Astrocyte (in vitro differentiated cells and primary cell): ENCODE data around the gene SPG11. TPM values are rescaled to one million over a fixed set of nuclear protein-coding genes. Genes with fewer than 3 reads are reported as not detected.
A peak's percentile ranks its signal among the peaks of the same experiment; 100 is the strongest.

Experiments
- DNase-seq: peaks from one replicate; pipeline ENCODE4 v3.0.0-alpha.2; 2010; ENCODE audit warnings: low read depth
- FAIRE-seq: peaks from 2 replicates; lab custom pipeline; 2011; peaks lifted over from hg19 to GRCh38; lab: Jason Lieb, UNC
- H2AFZ ChIP-seq: 2 replicates; pipeline ENCODE4 v1.6.0; 2012; ENCODE audit warnings: low read depth, low read length, inconsistent platforms
- H3K27ac ChIP-seq: 2 replicates; pipeline ENCODE4 v1.5.1; 2011; ENCODE audit warnings: low read depth, low read length, inconsistent platforms
- H3K27me3 ChIP-seq: 2 replicates; pipeline ENCODE4 v1.6.0; 2011; ENCODE audit warnings: low read length, inconsistent platforms; ENCODE audit not compliant: insufficient read depth
- H3K36me3 ChIP-seq: 2 replicates; pipeline ENCODE4 v1.5.1; 2011; ENCODE audit warnings: low read length, inconsistent platforms; ENCODE audit not compliant: insufficient read depth
- H3K4me1 ChIP-seq: 2 replicates; pipeline ENCODE4 v1.5.1; 2011; ENCODE audit warnings: low read length, inconsistent platforms; ENCODE audit not compliant: insufficient read depth
- H3K4me2 ChIP-seq: 2 replicates; pipeline ENCODE4 v1.6.0; 2012; ENCODE audit warnings: low read length, inconsistent platforms
- H3K4me3 ChIP-seq: 2 replicates; pipeline ENCODE4 v1.5.1; 2011; ENCODE audit warnings: low read depth, mild to moderate bottlenecking, low read length, inconsistent platforms; ENCODE audit not compliant: insufficient read depth
- H3K79me2 ChIP-seq: 2 replicates; pipeline ENCODE4 v1.6.0; 2012; ENCODE audit warnings: mild to moderate bottlenecking, low read length, inconsistent platforms; ENCODE audit not compliant: insufficient read depth
- H3K9ac ChIP-seq: 2 replicates; pipeline ENCODE4 v1.6.0; 2012; ENCODE audit warnings: mild to moderate bottlenecking, low read length, inconsistent platforms
- H3K9me3 ChIP-seq: 2 replicates; pipeline ENCODE4 v1.5.1; 2012; ENCODE audit warnings: low read depth, mild to moderate bottlenecking, low read length, inconsistent platforms; ENCODE audit not compliant: insufficient read depth
- H4K20me1 ChIP-seq: 2 replicates; pipeline ENCODE4 v1.6.0; 2012; ENCODE audit warnings: low read length, inconsistent platforms; ENCODE audit not compliant: insufficient read depth
- H3K27ac Mint-ChIP-seq: one replicate; pipeline ENCODE4 v1.8.0; 2021; ENCODE audit warnings: mild to moderate bottlenecking, mixed read lengths; ENCODE audit not compliant: unreplicated experiment
- H3K27me3 Mint-ChIP-seq: one replicate; pipeline ENCODE4 v1.8.0; 2021; ENCODE audit warnings: low read depth, mixed read lengths; ENCODE audit not compliant: unreplicated experiment
- H3K36me3 Mint-ChIP-seq: one replicate; pipeline ENCODE4 v1.8.0; 2021; ENCODE audit warnings: low read depth, mixed read lengths; ENCODE audit not compliant: unreplicated experiment
- H3K4me1 Mint-ChIP-seq: one replicate; pipeline ENCODE4 v1.8.0; 2021; ENCODE audit warnings: low read depth, mixed read lengths; ENCODE audit not compliant: unreplicated experiment
- H3K4me3 Mint-ChIP-seq: one replicate; pipeline ENCODE4 v1.8.0; 2021; ENCODE audit warnings: mild to moderate bottlenecking, moderate library complexity, mixed read lengths; ENCODE audit not compliant: unreplicated experiment
- H3K9me3 Mint-ChIP-seq: one replicate; pipeline ENCODE4 v1.8.0; 2021; ENCODE audit warnings: mild to moderate bottlenecking, mixed read lengths; ENCODE audit not compliant: unreplicated experiment
- EZH2 ChIP-seq: IDR thresholded peaks from 2 replicates; pipeline ENCODE4 v1.6.1; 2012; ENCODE audit warnings: mild to moderate bottlenecking, low read length, inconsistent platforms; ENCODE audit not compliant: insufficient read depth
- total RNA-seq: library from RNA; stranded (reverse); gene quantifications from 2 replicates; pipeline ENCODE4 v1.2.1, GENCODE V29; 2021
- TF ChIP-seq, protein P1 (sequence below): IDR thresholded peaks from 2 replicates; pipeline ENCODE4 v1.5.1; 2011; ENCODE audit warnings: low read depth, mild to moderate bottlenecking, inconsistent platforms, low read length, moderate library complexity; ENCODE audit not compliant: insufficient read depth

SPG11 gene
- total RNA-seq, 1 donor from 2014 or later: 34.4 TPM

DNA sequence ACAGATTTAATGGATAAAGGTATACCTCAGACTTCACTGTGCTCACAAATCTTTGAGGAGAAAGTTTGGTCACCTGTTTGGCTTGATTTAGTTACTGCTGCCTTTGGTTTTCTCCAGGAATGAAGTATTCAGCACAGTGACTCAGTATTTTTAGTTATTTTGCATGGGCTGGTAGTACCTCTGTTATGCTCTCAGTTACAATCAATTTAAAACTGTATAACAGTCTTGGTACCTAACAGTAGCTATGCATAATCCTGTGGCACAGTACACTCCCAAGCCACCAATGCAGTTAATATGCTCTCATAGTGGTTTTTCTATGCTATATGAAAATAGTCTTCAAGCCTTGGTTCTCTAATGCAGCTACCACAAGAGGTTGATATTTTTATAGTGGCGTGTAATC is 138.4 kb downstream of the SPG11 start:
- no peak overlapping the region for H3K4me2 ChIP-seq
- H3K36me3 ChIP-seq: peaks cover 9% of the 10 kb centered on the region
- no peaks in the 10 kb centered on the region for H3K79me2 ChIP-seq
- Mint-ChIP-seq H3K27me3 (no peaks in the 10 kb centered on the region), H3K4me3 (no peak overlapping the region), H3K4me1 (no peaks in the 10 kb centered on the region), H3K27ac (no peak overlapping the region), H3K36me3 (peaks cover 8% of the 10 kb centered on the region), H3K9me3 (no peaks in the 10 kb centered on the region)
- H3K4me3 ChIP-seq: no peak overlapping the region
- H3K27me3 ChIP-seq: no peaks in the 10 kb centered on the region
- no peaks in the 10 kb centered on the region for H4K20me1 ChIP-seq
- no peaks in the 10 kb centered on the region for H3K4me1 ChIP-seq
- H3K9me3 ChIP-seq: no peaks in the 10 kb centered on the region
- peak; percentile 1 for DNase-seq
- no peak overlapping the region for H2AFZ ChIP-seq
- TF ChIP-seq, protein P1, sequence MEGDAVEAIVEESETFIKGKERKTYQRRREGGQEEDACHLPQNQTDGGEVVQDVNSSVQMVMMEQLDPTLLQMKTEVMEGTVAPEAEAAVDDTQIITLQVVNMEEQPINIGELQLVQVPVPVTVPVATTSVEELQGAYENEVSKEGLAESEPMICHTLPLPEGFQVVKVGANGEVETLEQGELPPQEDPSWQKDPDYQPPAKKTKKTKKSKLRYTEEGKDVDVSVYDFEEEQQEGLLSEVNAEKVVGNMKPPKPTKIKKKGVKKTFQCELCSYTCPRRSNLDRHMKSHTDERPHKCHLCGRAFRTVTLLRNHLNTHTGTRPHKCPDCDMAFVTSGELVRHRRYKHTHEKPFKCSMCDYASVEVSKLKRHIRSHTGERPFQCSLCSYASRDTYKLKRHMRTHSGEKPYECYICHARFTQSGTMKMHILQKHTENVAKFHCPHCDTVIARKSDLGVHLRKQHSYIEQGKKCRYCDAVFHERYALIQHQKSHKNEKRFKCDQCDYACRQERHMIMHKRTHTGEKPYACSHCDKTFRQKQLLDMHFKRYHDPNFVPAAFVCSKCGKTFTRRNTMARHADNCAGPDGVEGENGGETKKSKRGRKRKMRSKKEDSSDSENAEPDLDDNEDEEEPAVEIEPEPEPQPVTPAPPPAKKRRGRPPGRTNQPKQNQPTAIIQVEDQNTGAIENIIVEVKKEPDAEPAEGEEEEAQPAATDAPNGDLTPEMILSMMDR: no peak
- TF ChIP-seq EZH2: no peak
- no peak overlapping the region for H3K9ac ChIP-seq
- no peak for FAIRE-seq
- H3K27ac ChIP-seq: no peak overlapping the region

GRCh38 chr15:44519537-44519936 is 143.9 kb downstream of the SPG11 start:
- Histone ChIP-seq H3K4me2 (no peak overlapping the region), H3K9me3 (no peaks in the 10 kb centered on the region), H3K79me2 (no peaks in the 10 kb centered on the region), H3K36me3 (peaks cover 8% of the 10 kb centered on the region), H3K27me3 (no peaks in the 10 kb centered on the region), H4K20me1 (no peaks in the 10 kb centered on the region), H3K4me1 (no peaks in the 10 kb centered on the region), H3K9ac (no peak overlapping the region), H3K27ac (no peak overlapping the region), H2AFZ (no peak overlapping the region), H3K4me3 (no peak overlapping the region)
- DNase-seq: no peak
- H3K27ac Mint-ChIP-seq: no peak overlapping the region
- no peaks in the 10 kb centered on the region for H3K4me1 Mint-ChIP-seq
- H3K36me3 Mint-ChIP-seq: peaks cover 13% of the 10 kb centered on the region
- H3K4me3 Mint-ChIP-seq: no peak overlapping the region
- H3K27me3 Mint-ChIP-seq: no peaks in the 10 kb centered on the region
- H3K9me3 Mint-ChIP-seq: no peaks in the 10 kb centered on the region
- TF ChIP-seq EZH2: no peak
- TF ChIP-seq, protein P1: no peak
- FAIRE-seq: no peak

GRCh38 chr15:44516436-44516835 is 147.0 kb downstream of the SPG11 start:
- H3K4me3 ChIP-seq: no peak overlapping the region
- DNase-seq (no peak), FAIRE-seq (no peak)
- no peaks in the 10 kb centered on the region for H3K9me3 ChIP-seq
- Mint-ChIP-seq H3K36me3 (peaks cover 7% of the 10 kb centered on the region), H3K27ac (no peak overlapping the region), H3K9me3 (no peaks in the 10 kb centered on the region), H3K4me1 (no peaks in the 10 kb centered on the region), H3K27me3 (no peaks in the 10 kb centered on the region), H3K4me3 (no peak overlapping the region)
- H4K20me1 ChIP-seq: no peaks in the 10 kb centered on the region
- no peak overlapping the region for H3K4me2 ChIP-seq
- H3K79me2 ChIP-seq: no peaks in the 10 kb centered on the region
- H3K36me3 ChIP-seq: peaks cover 11% of the 10 kb centered on the region
- no peak overlapping the region for H3K27ac ChIP-seq
- TF ChIP-seq, protein P1: no peak
- no peak for TF ChIP-seq EZH2
- no peak overlapping the region for H2AFZ ChIP-seq
- no peaks in the 10 kb centered on the region for H3K27me3 ChIP-seq
- no peaks in the 10 kb centered on the region for H3K4me1 ChIP-seq
- H3K9ac ChIP-seq: no peak overlapping the region

Other genes starting within 250 kb of the SPG11 start
- 39.8 and 40.4 TPM in 2 replicates for gene CTDSPL2, start 236.0 kb downstream of the SPG11 start, total RNA-seq
- 131 and 133 TPM in 2 replicates for gene EIF3J, start 126.5 kb downstream of the SPG11 start, total RNA-seq
- gene PATL2, start 47.7 kb upstream of the SPG11 start, total RNA-seq: 0.41 and 1.2 TPM in 2 replicates
- gene B2M, start 47.9 kb upstream of the SPG11 start, total RNA-seq: 1,708 and 2,284 TPM in 2 replicates
- 32.8 and 37.2 TPM in 2 replicates for gene TRIM69, start 72.9 kb upstream of the SPG11 start, total RNA-seq